Ovary (tissue), 3 donors: ENCODE data around the gene SSR4.

Source experiments
- EP300 ChIP-seq: sonication (generic); formaldehyde crosslinking; IDR thresholded peaks from one replicate; pipeline ENCODE4 v1.6.1; 2017; ENCODE audit warnings: antibody characterized with exemption
- POLR2A ChIP-seq: fragments of 450-650 bp; IDR thresholded peaks from one replicate; pipeline ENCODE4 v1.6.1; 2017; ENCODE audit warnings: antibody characterized with exemption, mild to moderate bottlenecking, moderate library complexity
- TF ChIP-seq, protein P1 (sequence below), 3 donors: fragments of 450-650 bp in 2 of 3; fragments of 200-600 bp in 1 of 3; IDR thresholded peaks; one replicate each; pipeline versions ENCODE4 v1.5.1 to v1.8.0; 2016 to 2022; ENCODE audit warnings: antibody characterized with exemption in 3 of 3, mild to moderate bottlenecking in 1 of 3
- donor health status: DM: no; HTN: no; CAD: no.

DNA sequence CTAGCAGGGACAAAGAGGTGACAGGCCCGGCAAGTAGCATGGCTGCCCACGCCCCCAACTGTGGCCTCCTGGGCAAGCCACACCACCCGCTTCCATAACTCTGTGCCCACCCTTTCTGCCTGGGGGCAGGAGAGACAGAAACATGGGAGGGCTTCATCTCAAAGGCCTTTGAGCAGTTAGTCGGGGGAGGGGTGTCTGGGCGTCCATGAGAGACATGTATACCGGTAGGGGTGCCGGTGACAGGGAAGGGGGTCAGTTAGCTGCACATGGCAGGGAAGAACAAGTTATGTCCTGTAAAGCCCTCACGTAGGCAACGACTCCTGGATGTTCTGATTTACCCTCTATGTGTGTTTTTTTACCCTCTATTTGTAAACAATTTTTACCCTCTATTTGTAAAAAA, 26.6 kb downstream of the SSR4 start:
- TF ChIP-seq, protein P1, sequence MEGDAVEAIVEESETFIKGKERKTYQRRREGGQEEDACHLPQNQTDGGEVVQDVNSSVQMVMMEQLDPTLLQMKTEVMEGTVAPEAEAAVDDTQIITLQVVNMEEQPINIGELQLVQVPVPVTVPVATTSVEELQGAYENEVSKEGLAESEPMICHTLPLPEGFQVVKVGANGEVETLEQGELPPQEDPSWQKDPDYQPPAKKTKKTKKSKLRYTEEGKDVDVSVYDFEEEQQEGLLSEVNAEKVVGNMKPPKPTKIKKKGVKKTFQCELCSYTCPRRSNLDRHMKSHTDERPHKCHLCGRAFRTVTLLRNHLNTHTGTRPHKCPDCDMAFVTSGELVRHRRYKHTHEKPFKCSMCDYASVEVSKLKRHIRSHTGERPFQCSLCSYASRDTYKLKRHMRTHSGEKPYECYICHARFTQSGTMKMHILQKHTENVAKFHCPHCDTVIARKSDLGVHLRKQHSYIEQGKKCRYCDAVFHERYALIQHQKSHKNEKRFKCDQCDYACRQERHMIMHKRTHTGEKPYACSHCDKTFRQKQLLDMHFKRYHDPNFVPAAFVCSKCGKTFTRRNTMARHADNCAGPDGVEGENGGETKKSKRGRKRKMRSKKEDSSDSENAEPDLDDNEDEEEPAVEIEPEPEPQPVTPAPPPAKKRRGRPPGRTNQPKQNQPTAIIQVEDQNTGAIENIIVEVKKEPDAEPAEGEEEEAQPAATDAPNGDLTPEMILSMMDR (IDR thresholded peaks at IDR 0.05): no peak
- TF ChIP-seq POLR2A (no peak), EP300 (no peak)
